ENCODE data around the gene CCDC178. TPM values are rescaled to one million over a fixed set of nuclear protein-coding genes. Genes with fewer than 3 reads are reported as not detected.

Gene CCDC178
- total and polyA plus RNA-seq, 2 donors (not counting 3 experiments of a cell fraction or from before 2014, with no cell fraction given), result 0.80 to 1.6 TPM

DNA sequence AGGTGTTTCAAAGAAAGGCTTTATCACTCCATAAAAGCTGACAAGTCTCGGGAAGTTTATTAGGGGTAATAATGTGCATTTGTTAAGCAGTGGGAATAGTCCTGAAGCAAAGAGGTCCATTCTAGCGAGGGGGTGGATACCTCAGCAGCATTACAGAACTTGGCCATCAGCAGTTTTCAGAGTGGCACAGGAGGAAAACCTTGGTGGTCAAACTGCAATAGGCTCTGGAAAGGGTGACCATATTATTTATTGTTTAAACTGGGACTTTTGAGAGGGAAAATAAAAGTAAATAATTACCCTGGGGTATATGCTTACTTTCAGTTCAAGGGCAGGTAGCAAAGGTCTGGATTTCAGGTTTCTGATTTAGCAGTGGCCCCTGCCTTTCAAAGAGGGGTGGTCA lies 552.2 kb downstream of the CCDC178 start:
- Histone ChIP-seq H3K4me3 (replicated peaks in 1 of 3; ENCODE audit: insufficient read depth in 1 of 3, low read depth in 1 of 3, low read length in 3 of 3) (no peak overlapping the region), H3K9me1 (replicated peaks; ENCODE audit: control insufficient read depth, extremely low read depth, insufficient read depth, low read length) (no peaks in the 10 kb centered on the region), H3K4me2 (ENCODE audit: insufficient read depth, low read length) (no peak overlapping the region), H4K20me1 (replicated peaks; ENCODE audit: control insufficient read depth, extremely low read depth, insufficient read depth, low read length) (no peaks in the 10 kb centered on the region), H3K4me1 (ENCODE audit: control insufficient read depth, extremely low read depth, insufficient read depth, low read length) (no peaks in the 10 kb centered on the region), H3K79me2 (ENCODE audit: control insufficient read depth, insufficient read depth, low read length) (no peaks in the 10 kb centered on the region), H3K9ac (replicated peaks; ENCODE audit: extremely low read depth, insufficient read depth, low read length) (no peak overlapping the region), H2AFZ (ENCODE audit: low read depth, low read length) (no peak overlapping the region), H3K27me3 (ENCODE audit: control insufficient read depth in 2 of 2, insufficient read depth in 2 of 2, low read length in 2 of 2) (no peaks in the 10 kb centered on the region), H3K36me3 (ENCODE audit: control insufficient read depth in 2 of 2, extremely low read depth in 1 of 2, insufficient read depth in 2 of 2, low read length in 2 of 2) (no peaks in the 10 kb centered on the region), H3K27ac (ENCODE audit: insufficient read depth, low read depth, low read length) (no peak overlapping the region), H3K9me3 (replicated peaks; ENCODE audit: control insufficient read depth, insufficient read depth, low read length) (no peaks in the 10 kb centered on the region)
- no TSS peak for BruUV-seq (replicated peaks)
- DNase-seq (ENCODE audit: low read depth, low spot score) (no peak), FAIRE-seq (no peak)
- dilution Hi-C loops (cut with MboI; ENCODE audit: extremely low pct_ligation_motif_present, low sequenced_read_pairs), result no loop called here
- POLR2A ChIA-PET, result no interaction called here
- TF ChIP-seq GATA2 (IDR thresholded peaks at IDR 0.05; ENCODE audit: insufficient read depth, insufficient read length, low read depth, low read length), result no peak
- TF ChIP-seq, protein P1, sequence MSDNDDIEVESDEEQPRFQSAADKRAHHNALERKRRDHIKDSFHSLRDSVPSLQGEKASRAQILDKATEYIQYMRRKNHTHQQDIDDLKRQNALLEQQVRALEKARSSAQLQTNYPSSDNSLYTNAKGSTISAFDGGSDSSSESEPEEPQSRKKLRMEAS (IDR thresholded peaks at IDR 0.05; ENCODE audit: insufficient read depth, insufficient read length), result no peak
- no peak for TF ChIP-seq POLR2AphosphoS5 (IDR thresholded peaks at IDR 0.05; ENCODE audit: insufficient read depth, low read depth, low read length)
- TF ChIP-seq, protein P2, sequence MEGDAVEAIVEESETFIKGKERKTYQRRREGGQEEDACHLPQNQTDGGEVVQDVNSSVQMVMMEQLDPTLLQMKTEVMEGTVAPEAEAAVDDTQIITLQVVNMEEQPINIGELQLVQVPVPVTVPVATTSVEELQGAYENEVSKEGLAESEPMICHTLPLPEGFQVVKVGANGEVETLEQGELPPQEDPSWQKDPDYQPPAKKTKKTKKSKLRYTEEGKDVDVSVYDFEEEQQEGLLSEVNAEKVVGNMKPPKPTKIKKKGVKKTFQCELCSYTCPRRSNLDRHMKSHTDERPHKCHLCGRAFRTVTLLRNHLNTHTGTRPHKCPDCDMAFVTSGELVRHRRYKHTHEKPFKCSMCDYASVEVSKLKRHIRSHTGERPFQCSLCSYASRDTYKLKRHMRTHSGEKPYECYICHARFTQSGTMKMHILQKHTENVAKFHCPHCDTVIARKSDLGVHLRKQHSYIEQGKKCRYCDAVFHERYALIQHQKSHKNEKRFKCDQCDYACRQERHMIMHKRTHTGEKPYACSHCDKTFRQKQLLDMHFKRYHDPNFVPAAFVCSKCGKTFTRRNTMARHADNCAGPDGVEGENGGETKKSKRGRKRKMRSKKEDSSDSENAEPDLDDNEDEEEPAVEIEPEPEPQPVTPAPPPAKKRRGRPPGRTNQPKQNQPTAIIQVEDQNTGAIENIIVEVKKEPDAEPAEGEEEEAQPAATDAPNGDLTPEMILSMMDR (IDR thresholded peaks at IDR 0.05; ENCODE audit: extremely low read depth in 1 of 2, insufficient read depth in 1 of 2, low read depth in 1 of 2, low read length in 2 of 2), result no peak
- no peak for TF ChIP-seq FOS (IDR thresholded peaks at IDR 0.05; ENCODE audit: borderline replicate concordance, insufficient read depth, low read length)
- no peak for TF ChIP-seq POLR2A (IDR thresholded peaks at IDR 0.05; ENCODE audit: low read depth, low read length)
- no peak for TF ChIP-seq MYC (IDR thresholded peaks at IDR 0.05; ENCODE audit: low read depth, low read length)
- intact Hi-C loops (cut with micrococcal nuclease), result no loop called here
- CTCF ChIA-PET, result interaction anchor here (0.8 kb wide), 1 partner anchor 15 kb away, joined by 3 read pairs; no protein-coding TSS in a partner anchor

Other genes with a start within 250 kb of the CCDC178 start
- gene ASXL3, start 137.5 kb upstream of the CCDC178 start, total RNA-seq, result 0.27 and 1.7 TPM in 2 replicates
- 0.07 and 0.13 TPM in 2 replicates for gene ASXL3, start 137.5 kb upstream of the CCDC178 start, polyA plus RNA-seq